HUES6 (cell line): ENCODE data around the gene DPP9.

Source experiments
- H3K27ac ChIP-seq: 2 replicates; pipeline ENCODE4 v1.7.0; 2013; ENCODE audit warnings: low read depth, mild to moderate bottlenecking, low read length, inconsistent platforms
- H3K27me3 ChIP-seq: 2 replicates; pipeline ENCODE4 v1.6.1; 2013; ENCODE audit warnings: low read length; ENCODE audit not compliant: control insufficient read depth, insufficient read depth
- H3K36me3 ChIP-seq: 2 replicates; pipeline ENCODE4 v1.6.1; 2013; ENCODE audit warnings: low read length; ENCODE audit not compliant: control insufficient read depth, insufficient read depth
- H3K4me1 ChIP-seq: 2 replicates; pipeline ENCODE4 v1.6.1; 2013; ENCODE audit warnings: low read length; ENCODE audit not compliant: control insufficient read depth, insufficient read depth
- H3K4me3 ChIP-seq: 2 replicates; pipeline ENCODE4 v1.5.1; 2013; ENCODE audit warnings: low read depth, low read length
- H3K9ac ChIP-seq: one replicate; pipeline ENCODE4 v1.6.1; 2013; ENCODE audit warnings: mild to moderate bottlenecking, low read length
- H3K9me3 ChIP-seq: 2 replicates; pipeline ENCODE4 v1.6.1; 2013; ENCODE audit warnings: low read depth, low read length; ENCODE audit not compliant: control insufficient read depth, insufficient read depth

DPP9 gene

DNA sequence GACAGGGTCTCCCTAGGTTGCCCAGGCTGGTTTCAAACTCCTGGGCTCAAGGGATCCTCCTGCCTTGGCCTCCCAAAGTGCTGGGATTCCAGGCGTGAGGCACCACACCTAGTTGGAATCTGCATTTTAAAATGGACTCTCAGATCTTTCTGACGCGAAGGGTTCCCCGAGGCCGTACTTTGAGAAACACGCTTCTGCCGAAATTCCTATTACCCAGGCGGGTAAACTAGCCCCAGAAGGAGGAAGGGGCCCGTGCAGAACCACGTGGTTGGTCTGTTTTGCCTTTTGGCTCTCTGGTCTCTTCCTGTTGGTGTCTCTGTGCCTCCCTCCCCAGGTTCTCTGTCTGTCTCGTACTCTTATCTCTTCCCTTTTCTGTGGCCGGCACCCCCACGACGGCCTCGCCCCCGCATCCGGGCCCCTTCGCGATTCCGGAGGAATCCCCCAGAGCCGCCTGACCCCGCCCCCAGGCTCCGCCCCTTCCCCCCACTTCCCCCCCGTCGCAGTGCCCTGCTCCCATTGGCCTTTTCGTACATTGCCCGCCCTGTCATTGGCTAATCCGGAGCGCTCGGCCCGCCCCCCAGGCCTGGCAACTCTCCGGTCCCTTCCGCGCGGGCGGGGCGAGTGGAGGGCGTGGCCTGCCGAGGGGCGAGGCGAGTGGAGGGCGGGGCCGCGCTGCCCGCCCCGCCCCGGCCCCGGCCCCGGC, 84.7 kb downstream of the DPP9 start, which contains the start of gene TNFAIP8L1:
Gene TNFAIP8L1 (plus strand): TSS at position 689 of the 703 bp plus-strand sequence. CDS start 12,354 bp downstream, outside the sequence.
- Histone ChIP-seq H3K4me3 (peak within 1 kb of the TSS; percentile 75), H3K4me1 (peaks cover 23% of the 10 kb centered on the region), H3K27ac (no peak within 1 kb of the TSS; the same call in 1 of the 2 replicates), H3K27me3 (peaks cover 11% of the 10 kb centered on the region), H3K9ac (peak within 1 kb of the TSS; percentile 32), H3K9me3 (no peaks in the 10 kb centered on the region), H3K36me3 (no peaks in the 10 kb centered on the region)

DNA sequence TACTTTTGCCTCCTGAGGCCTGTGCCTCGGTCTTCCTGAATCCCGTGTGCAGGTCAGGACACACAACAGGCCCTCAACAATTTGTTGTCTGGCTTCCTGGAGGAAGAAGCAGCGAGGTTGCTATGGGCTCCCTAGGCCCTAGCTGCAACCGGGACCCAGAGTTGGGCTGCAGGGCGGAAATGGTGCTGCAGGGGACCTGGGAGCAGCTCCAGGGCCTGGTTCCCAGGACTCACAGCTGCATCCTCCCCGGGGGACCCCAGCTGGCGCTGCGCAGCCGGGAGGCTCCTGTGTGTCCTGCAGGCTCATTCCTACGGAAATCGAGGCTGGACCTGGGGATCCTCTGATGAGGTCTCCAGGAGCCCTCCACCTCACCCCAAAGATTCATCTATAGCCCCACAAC, 85.3 kb downstream of the DPP9 start:
- Histone ChIP-seq H3K9me3 (no peaks in the 10 kb centered on the region), H3K4me3 (no peak overlapping the region), H3K27me3 (peaks cover 11% of the 10 kb centered on the region), H3K4me1 (peaks cover 23% of the 10 kb centered on the region), H3K27ac (no peak overlapping the region; the same call in 1 of the 2 replicates), H3K36me3 (no peaks in the 10 kb centered on the region), H3K9ac (no peak overlapping the region)

- peaks cover 11% of the 10 kb centered on the region for H3K27me3 ChIP-seq
- peak overlapping the region; percentile 82 for H3K4me3 ChIP-seq
- no peak overlapping the region for H3K27ac ChIP-seq
- H3K36me3 ChIP-seq: no peaks in the 10 kb centered on the region
- H3K9ac ChIP-seq: peak overlapping the region; percentile 32
- peaks cover 23% of the 10 kb centered on the region for H3K4me1 ChIP-seq
- no peaks in the 10 kb centered on the region for H3K9me3 ChIP-seq
Observed at GRCh38 chr19:4636761-4637160, 86.9 kb downstream of the DPP9 start.

DNA sequence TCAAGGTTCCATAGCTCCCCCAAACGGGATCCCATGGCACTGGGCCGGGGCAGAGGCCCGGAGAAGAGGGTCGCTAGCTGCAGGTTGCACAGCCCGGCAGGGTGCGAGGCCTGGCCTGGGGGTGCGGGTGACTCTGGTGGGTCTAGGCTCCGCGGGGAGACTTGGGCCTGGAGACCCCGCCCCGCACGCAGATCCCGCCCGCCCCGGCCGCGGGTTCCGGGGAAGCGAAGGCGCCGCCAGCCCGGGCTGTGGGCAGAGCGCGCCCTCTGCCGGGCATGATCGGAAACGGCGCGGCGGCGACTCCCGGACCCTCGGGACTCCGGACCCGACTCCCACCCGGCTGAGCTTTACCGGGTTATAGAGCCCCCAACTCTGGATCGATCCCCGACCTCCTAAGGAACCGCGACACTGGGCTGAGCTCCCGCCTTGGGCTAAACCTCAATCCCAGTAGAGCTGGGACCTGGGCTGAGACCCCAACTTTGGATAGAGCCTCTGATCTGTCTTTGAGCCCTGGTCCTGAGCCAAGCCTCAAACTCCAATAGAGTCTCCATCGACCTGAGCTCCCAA, 87.4 kb downstream of the DPP9 start:
- Histone ChIP-seq H3K27ac (no peak overlapping the region), H3K9ac (peak overlapping the region; percentile 80), H3K4me1 (peaks cover 23% of the 10 kb centered on the region)

DNA sequence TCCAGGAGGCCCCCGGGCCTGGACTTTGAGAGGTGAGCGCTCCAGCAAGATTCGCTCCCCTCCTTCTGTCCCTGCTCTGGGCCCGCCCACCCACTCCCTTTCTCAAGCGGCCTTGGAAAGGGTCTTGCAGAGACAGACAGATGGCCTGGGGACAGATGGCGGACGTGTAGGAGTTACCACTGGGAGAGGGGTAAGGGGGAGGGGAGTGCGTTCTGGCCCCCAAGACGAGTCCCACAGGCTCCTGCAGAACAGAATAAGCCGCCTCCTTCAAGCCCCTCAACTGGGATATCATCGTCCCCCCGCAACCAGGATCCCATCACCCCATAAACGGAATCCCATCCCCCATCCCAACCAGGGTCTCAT, 87.9 kb downstream of the DPP9 start:
- Histone ChIP-seq H3K4me3 (peak overlapping the region; percentile 82), H3K9me3 (no peaks in the 10 kb centered on the region), H3K36me3 (no peaks in the 10 kb centered on the region), H3K27ac (no peak overlapping the region), H3K27me3 (peaks cover 11% of the 10 kb centered on the region), H3K9ac (peak overlapping the region; percentile 80), H3K4me1 (peaks cover 23% of the 10 kb centered on the region)

More for the DNA sequence above, 87.4 kb downstream of the DPP9 start:
- H3K4me3 ChIP-seq: peak overlapping the region; percentile 82
- peaks cover 11% of the 10 kb centered on the region for H3K27me3 ChIP-seq
- no peaks in the 10 kb centered on the region for H3K9me3 ChIP-seq
- H3K36me3 ChIP-seq: no peaks in the 10 kb centered on the region

GRCh38 chr19:4633140-4633967, 90.3 kb downstream of the DPP9 start:
- no peaks in the 10 kb centered on the region for H3K36me3 ChIP-seq
- H3K27me3 ChIP-seq: peaks cover 11% of the 10 kb centered on the region
- H3K27ac ChIP-seq: no peak overlapping the region
- peaks cover 10% of the 10 kb centered on the region; the same call in 1 of the 2 replicates for H3K4me1 ChIP-seq
- no peak overlapping the region for H3K4me3 ChIP-seq
- no peaks in the 10 kb centered on the region for H3K9me3 ChIP-seq
- H3K9ac ChIP-seq: no peak overlapping the region
